ENCODE measurements around the gene ETS2. TPM values are rescaled to one million over a fixed set of nuclear protein-coding genes. Genes with fewer than 3 reads are reported as not detected.

Gene ETS2
- total and polyA plus RNA-seq, 2 of the 8 experiments (the other 6 are each of a cell fraction or from before 2014, with no cell fraction given), result 11.0 to 45.1 TPM

DNA sequence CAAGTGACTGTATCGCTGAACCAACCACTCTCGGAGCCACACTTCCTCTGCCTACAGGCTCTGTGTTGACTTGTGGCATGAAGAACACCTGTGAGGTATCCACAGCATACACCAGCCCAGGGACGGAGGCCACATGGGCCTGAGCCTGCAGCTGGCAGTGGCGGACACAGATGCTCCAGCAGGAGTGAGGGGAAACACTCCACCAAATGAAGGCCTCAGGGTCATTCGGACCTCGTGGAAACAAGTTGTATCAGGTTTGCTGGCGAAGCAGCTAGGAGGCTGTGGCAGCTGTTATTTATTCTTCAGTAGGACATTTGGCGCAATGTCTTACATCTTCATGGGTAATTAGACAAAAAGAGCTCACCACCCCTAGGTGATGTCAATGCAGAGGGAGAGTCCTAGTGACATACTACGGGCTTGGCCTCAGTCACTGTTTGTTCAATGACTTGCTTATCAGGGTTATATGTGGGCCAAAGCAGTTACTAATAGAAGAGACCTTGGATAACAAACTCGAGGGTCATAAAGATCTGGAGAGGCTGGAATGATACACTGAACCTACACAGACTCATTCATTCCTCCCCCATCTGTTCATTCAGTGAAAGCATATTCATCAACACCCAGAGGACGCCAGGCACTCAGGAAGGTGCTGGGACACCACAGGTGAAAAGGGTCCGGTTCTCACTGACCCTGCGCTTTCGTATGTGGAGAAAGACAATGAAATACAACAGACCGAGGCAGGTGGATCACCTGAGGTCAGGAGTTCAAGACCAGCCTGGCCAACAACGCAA lies 11.6 kb upstream of the ETS2 start (continued):
- TF ChIP-seq RAD21 (IDR thresholded peaks at IDR 0.05 in 1 of 2, conservative IDR thresholded peaks at IDR 0.05 in 1 of 2; ENCODE audit: low read depth in 2 of 2, low read length in 2 of 2), result no peak
